GM23338 (cell line): ENCODE data around the gene PPP6R1.

ENCODE experiments used
- CREB1 ChIP-seq: fragments of 250-450 bp; sonication (Bioruptor Pico); IDR thresholded peaks from 2 replicates; pipeline ENCODE4 v1.5.0; 2020; ENCODE audit warnings: low read depth, mild to moderate bottlenecking, moderate library complexity
- CTCF ChIP-seq, 2 experiments: fragments of 200-600 bp in 1 of 2; sonication (generic) in 1 of 2; conservative IDR thresholded peaks; 2 replicates each; pipeline versions ENCODE4 v1.5.1 to v1.6.1; 2016 to 2017; ENCODE audit warnings: antibody characterized with exemption in 2 of 2, low read depth in 2 of 2, mild to moderate bottlenecking in 2 of 2, moderate library complexity in 1 of 2
- ETS1 ChIP-seq: IDR thresholded peaks from 2 replicates; pipeline ENCODE4 v1.6.1; 2016; ENCODE audit warnings: antibody characterized with exemption
- EZH2 ChIP-seq: fragments of 200-600 bp; sonication (generic); IDR thresholded peaks from one replicate; pipeline ENCODE4 v1.8.0; 2017; ENCODE audit warnings: antibody characterized with exemption, mild to moderate bottlenecking, low read depth; ENCODE audit not compliant: unreplicated experiment
- EZH2phosphoT487 ChIP-seq: fragments of 200-600 bp; sonication (generic); IDR thresholded peaks from one replicate; pipeline ENCODE4 v1.8.1; 2018; ENCODE audit warnings: antibody characterized with exemption; ENCODE audit not compliant: unreplicated experiment
- JUNB ChIP-seq: IDR thresholded peaks from one replicate; pipeline ENCODE4 v1.6.1; 2016; ENCODE audit warnings: antibody characterized with exemption; ENCODE audit not compliant: unreplicated experiment
- NANOG ChIP-seq: IDR thresholded peaks from 2 replicates; pipeline ENCODE4 v1.6.1; 2016; ENCODE audit warnings: antibody characterized with exemption, borderline replicate concordance
- POLR2AphosphoS5 ChIP-seq: IDR thresholded peaks from 2 replicates; pipeline ENCODE4 v1.6.1; 2016; ENCODE audit warnings: antibody characterized with exemption, low read depth
- REST ChIP-seq: IDR thresholded peaks from one replicate; pipeline ENCODE4 v1.6.1; 2018; ENCODE audit warnings: antibody characterized with exemption; ENCODE audit not compliant: unreplicated experiment
- STAT1 ChIP-seq: IDR thresholded peaks from one replicate; pipeline ENCODE4 v1.6.1; 2016; ENCODE audit warnings: antibody characterized with exemption; ENCODE audit not compliant: unreplicated experiment
- ZNF114 ChIP-seq: fragments of 250-450 bp; sonication (Bioruptor Pico); IDR thresholded peaks from 2 replicates; pipeline ENCODE4 v1.5.0; 2020; ENCODE audit warnings: mild to moderate bottlenecking, moderate library complexity
- ZNF331 ChIP-seq: fragments of 250-450 bp; sonication (Bioruptor Pico); IDR thresholded peaks from 2 replicates; pipeline ENCODE4 v1.5.0; 2020; ENCODE audit warnings: low read depth, mild to moderate bottlenecking, moderate library complexity

GRCh38 chr19:55269299-55269698, 10.5 kb upstream of the PPP6R1 start:
- no peak for TF ChIP-seq EZH2
- TF ChIP-seq CTCF (conservative IDR thresholded peaks at IDR 0.05; ENCODE audit: low read depth in 2 of 2) = no peak
- TF ChIP-seq REST = no peak
- TF ChIP-seq STAT1 = no peak
- TF ChIP-seq POLR2AphosphoS5 = no peak
- TF ChIP-seq NANOG = no peak
- no peak for TF ChIP-seq JUNB
- TF ChIP-seq CREB1 (CRISPR knock-in tag) = no peak
- no peak for TF ChIP-seq EZH2phosphoT487
- no peak for TF ChIP-seq ZNF331
- TF ChIP-seq ETS1 = no peak
- no peak for TF ChIP-seq ZNF114 (CRISPR knock-in tag)
